ENCODE results near the gene MRPL57.
"Not testable (repeated sequence)": the region's sequence is repeated elsewhere in the genome, so short reads cannot be mapped to it uniquely, and the experiment has no call there.

Gene MRPL57

GRCh38 chr13:21216332-21216731 is 39.9 kb downstream of the MRPL57 start:
- peaks cover 11% of the 10 kb centered on the region for H3K27me3 Mint-ChIP-seq
- no peak overlapping the region for H3K27ac Mint-ChIP-seq
- H3K36me3 Mint-ChIP-seq: no peaks in the 10 kb centered on the region
- no peaks in the 10 kb centered on the region for H3K9me3 Mint-ChIP-seq (ENCODE audit: low read depth)
- peaks cover 12% of the 10 kb centered on the region for H3K4me1 Mint-ChIP-seq (ENCODE audit: low read depth)
- no peak overlapping the region for H3K4me3 Mint-ChIP-seq

GRCh38 chr13:21218351-21219035 is 42.0 kb downstream of the MRPL57 start:
- H3K4me1 Mint-ChIP-seq (ENCODE audit: low read depth): peaks cover 12% of the 10 kb centered on the region
- no peaks in the 10 kb centered on the region for H3K9me3 Mint-ChIP-seq (ENCODE audit: low read depth)
- H3K36me3 Mint-ChIP-seq: peaks cover 3% of the 10 kb centered on the region
- no peak overlapping the region for H3K4me3 Mint-ChIP-seq
- no peak overlapping the region for H3K27ac Mint-ChIP-seq
- H3K27me3 Mint-ChIP-seq: peaks cover 8% of the 10 kb centered on the region

- Mint-ChIP-seq H3K4me1 (ENCODE audit: low read depth) (peaks cover 12% of the 10 kb centered on the region), H3K27ac (no peak overlapping the region), H3K27me3 (peaks cover 6% of the 10 kb centered on the region), H3K9me3 (ENCODE audit: low read depth) (no peaks in the 10 kb centered on the region), H3K4me3 (peak overlapping the region; percentile 7), H3K36me3 (peaks cover 3% of the 10 kb centered on the region)
Observed at GRCh38 chr13:21219036-21219381, 42.6 kb downstream of the MRPL57 start.

- H3K4me1 Mint-ChIP-seq (ENCODE audit: low read depth): peaks cover 12% of the 10 kb centered on the region
- H3K4me3 Mint-ChIP-seq; H3K9me3 Mint-ChIP-seq (ENCODE audit: low read depth); H3K27ac Mint-ChIP-seq; H3K27me3 Mint-ChIP-seq; H3K36me3 Mint-ChIP-seq: not testable (repeated sequence)
Observed at GRCh38 chr13:21219716-21220115, 43.3 kb downstream of the MRPL57 start.

GRCh38 chr13:21221268-21221667 is 44.8 kb downstream of the MRPL57 start:
- Mint-ChIP-seq H3K27me3 (peaks cover 4% of the 10 kb centered on the region), H3K36me3 (peaks cover 3% of the 10 kb centered on the region), H3K27ac (no peak overlapping the region), H3K4me1 (ENCODE audit: low read depth) (peaks cover 12% of the 10 kb centered on the region), H3K9me3 (ENCODE audit: low read depth) (no peaks in the 10 kb centered on the region), H3K4me3 (no peak overlapping the region)

- Mint-ChIP-seq H3K36me3 (peaks cover 3% of the 10 kb centered on the region), H3K9me3 (ENCODE audit: low read depth) (no peaks in the 10 kb centered on the region), H3K4me3 (no peak overlapping the region), H3K4me1 (ENCODE audit: low read depth) (no peaks in the 10 kb centered on the region), H3K27ac (no peak overlapping the region), H3K27me3 (peaks cover 4% of the 10 kb centered on the region)
Observed at GRCh38 chr13:21225082-21225481, 48.6 kb downstream of the MRPL57 start.

GRCh38 chr13:21225841-21226581 is 49.6 kb downstream of the MRPL57 start:
- no peak overlapping the region for H3K27ac Mint-ChIP-seq
- no peaks in the 10 kb centered on the region for H3K9me3 Mint-ChIP-seq (ENCODE audit: low read depth)
- no peak overlapping the region for H3K4me3 Mint-ChIP-seq
- H3K4me1 Mint-ChIP-seq (ENCODE audit: low read depth): no peaks in the 10 kb centered on the region
- peaks cover 4% of the 10 kb centered on the region for H3K27me3 Mint-ChIP-seq
- H3K36me3 Mint-ChIP-seq: peaks cover 3% of the 10 kb centered on the region

GRCh38 chr13:21227917-21228316 is 51.5 kb downstream of the MRPL57 start:
- Mint-ChIP-seq H3K27me3 (peaks cover 4% of the 10 kb centered on the region), H3K27ac (no peak overlapping the region), H3K36me3 (no peaks in the 10 kb centered on the region), H3K4me3 (no peak overlapping the region), H3K4me1 (ENCODE audit: low read depth) (peaks cover 2% of the 10 kb centered on the region), H3K9me3 (ENCODE audit: low read depth) (no peaks in the 10 kb centered on the region)
